Measurements from ENCODE around the gene TENM4. TPM values are rescaled to one million over a fixed set of nuclear protein-coding genes. Genes with fewer than 3 reads are reported as not detected.

Gene TENM4
- total RNA-seq, 2 experiments from 2014 or later, result not detected

- Mint-ChIP-seq H3K9me3 (no peaks in the 10 kb centered on the region), H3K36me3 (ENCODE audit: low read depth) (no peaks in the 10 kb centered on the region)
Observed at GRCh38 chr11:79155237-79155636, 285.6 kb downstream of the TENM4 start.

GRCh38 chr11:79152511-79152910 is 288.3 kb downstream of the TENM4 start:
- ATAC-seq, result no peak
- Mint-ChIP-seq H3K4me3 (no peak overlapping the region), H3K36me3 (ENCODE audit: low read depth) (no peaks in the 10 kb centered on the region), H3K9me3 (no peaks in the 10 kb centered on the region), H3K27ac (no peak overlapping the region), H3K27me3 (no peaks in the 10 kb centered on the region), H3K4me1 (ENCODE audit: low read depth) (no peaks in the 10 kb centered on the region)
- ChIA-PET POLR2A (no interaction called here), CTCF (no interaction called here)
- no peak for DNase-seq
- intact Hi-C loops (cut with micrococcal nuclease), result no loop called here
- TF ChIP-seq CTCF (IDR thresholded peaks at IDR 0.05), result no peak

More at GRCh38 chr11:79155237-79155636, 285.6 kb downstream of the TENM4 start:
- no peak for TF ChIP-seq CTCF (IDR thresholded peaks at IDR 0.05)
- DNase-seq, result no peak
- CTCF ChIA-PET, result no interaction called here
- Mint-ChIP-seq H3K27me3 (no peaks in the 10 kb centered on the region), H3K4me3 (no peak overlapping the region), H3K27ac (no peak overlapping the region), H3K4me1 (ENCODE audit: low read depth) (no peaks in the 10 kb centered on the region)
- no peak for ATAC-seq
- intact Hi-C loops (cut with micrococcal nuclease), result no loop called here
- POLR2A ChIA-PET, result no interaction called here

- Mint-ChIP-seq H3K27ac (no peak overlapping the region), H3K4me3 (no peak overlapping the region), H3K27me3 (no peaks in the 10 kb centered on the region), H3K36me3 (ENCODE audit: low read depth) (no peaks in the 10 kb centered on the region), H3K9me3 (no peaks in the 10 kb centered on the region), H3K4me1 (ENCODE audit: low read depth) (no peaks in the 10 kb centered on the region)
- CTCF ChIA-PET, result no interaction called here
- POLR2A ChIA-PET, result no interaction called here
- no peak for TF ChIP-seq CTCF (IDR thresholded peaks at IDR 0.05)
- ATAC-seq (no peak), DNase-seq (no peak)
- intact Hi-C loops (cut with micrococcal nuclease), result no loop called here
Observed at GRCh38 chr11:79151396-79151795, 289.4 kb downstream of the TENM4 start.

GRCh38 chr11:79150966-79151365 is 289.9 kb downstream of the TENM4 start:
- ATAC-seq, result no peak
- Mint-ChIP-seq H3K36me3 (ENCODE audit: low read depth) (no peaks in the 10 kb centered on the region), H3K4me1 (ENCODE audit: low read depth) (no peaks in the 10 kb centered on the region), H3K27me3 (no peaks in the 10 kb centered on the region), H3K9me3 (no peaks in the 10 kb centered on the region), H3K27ac (no peak overlapping the region), H3K4me3 (no peak overlapping the region)
- no peak for DNase-seq
- ChIA-PET POLR2A (no interaction called here), CTCF (no interaction called here)
- TF ChIP-seq CTCF (IDR thresholded peaks at IDR 0.05), result no peak
- intact Hi-C loops (cut with micrococcal nuclease), result no loop called here

- Mint-ChIP-seq H3K9me3 (no peaks in the 10 kb centered on the region), H3K27ac (no peak overlapping the region), H3K36me3 (ENCODE audit: low read depth) (no peaks in the 10 kb centered on the region), H3K27me3 (no peaks in the 10 kb centered on the region), H3K4me3 (no peak overlapping the region), H3K4me1 (ENCODE audit: low read depth) (no peaks in the 10 kb centered on the region)
- no peak for TF ChIP-seq CTCF (IDR thresholded peaks at IDR 0.05)
- intact Hi-C loops (cut with micrococcal nuclease), result no loop called here
- POLR2A ChIA-PET, result no interaction called here
- DNase-seq (no peak), ATAC-seq (no peak)
- CTCF ChIA-PET, result no interaction called here
Observed at GRCh38 chr11:79150320-79150719, 290.5 kb downstream of the TENM4 start.

Data from activated CD8-positive, alpha-beta T cell treated with anti-CD3 and anti-CD28 coated beads for 36 hours (primary cell).